Calu3 (cell line): Measurements from ENCODE around the gene TMEM184A. TPM values are rescaled to one million over a fixed set of nuclear protein-coding genes. Genes with fewer than 3 reads are reported as not detected.

Experiments used
- BruUV-seq: library from RNA; stranded (reverse); fragments of 400-500 nt; replicated peaks from 2 replicates; lab custom pipeline; 2021; lab: Mats Ljungman, UMichigan
- CTCF ChIA-PET: fragments of 300-600 bp; sonication (Branson Sonifier 250); formaldehyde crosslinking; loops from one replicate; lab custom pipeline; 2022; ENCODE audit warnings: antibody characterized with exemption; lab: Charles Lee
- DNase-seq: peaks from one replicate; pipeline ENCODE4 v3.0.0; 2022
- H3K27ac Mint-ChIP-seq: one replicate; pipeline ENCODE4 v1.8.0; 2022; ENCODE audit warnings: mixed read lengths; ENCODE audit not compliant: unreplicated experiment
- H3K27me3 Mint-ChIP-seq: one replicate; pipeline ENCODE4 v1.8.0; 2022; ENCODE audit warnings: mixed read lengths; ENCODE audit not compliant: unreplicated experiment
- H3K36me3 Mint-ChIP-seq: one replicate; pipeline ENCODE4 v1.8.0; 2022; ENCODE audit warnings: mild to moderate bottlenecking, moderate library complexity, mixed read lengths; ENCODE audit not compliant: insufficient read depth, unreplicated experiment
- H3K4me1 Mint-ChIP-seq: one replicate; pipeline ENCODE4 v1.8.0; 2022; ENCODE audit warnings: mild to moderate bottlenecking, low read depth, mixed read lengths; ENCODE audit not compliant: unreplicated experiment
- H3K4me3 Mint-ChIP-seq: one replicate; pipeline ENCODE4 v1.8.0; 2022; ENCODE audit warnings: mild to moderate bottlenecking, low read depth, moderate library complexity, mixed read lengths; ENCODE audit not compliant: unreplicated experiment
- H3K9me3 Mint-ChIP-seq: one replicate; pipeline ENCODE4 v1.8.0; 2022; ENCODE audit warnings: low read depth, mixed read lengths; ENCODE audit not compliant: unreplicated experiment
- CTCF ChIP-seq: fragments of 200-600 bp; IDR thresholded peaks from one replicate; pipeline ENCODE4 v1.8.0; 2022; ENCODE audit warnings: antibody characterized with exemption; ENCODE audit not compliant: unreplicated experiment
- intact Hi-C: fragments of 100-400 bp; cut with micrococcal nuclease; formaldehyde crosslinking; loops from one replicate; pipeline ENCODE4 v1.10.0; 2022; ENCODE audit not compliant: unreplicated experiment
- total RNA-seq: library from RNA; stranded (reverse); gene quantifications from 2 replicates; pipeline ENCODE4 v1.2.3, GENCODE V29; 2022

TMEM184A gene
- total RNA-seq, 1 experiment from 2014 or later = 61.9 TPM

GRCh38 chr7:1569016-1569415 is 13.0 kb upstream of the TMEM184A start:
- TSS peak; percentile 85 for BruUV-seq
- Mint-ChIP-seq H3K27ac (peak overlapping the region; percentile 76), H3K36me3 (peaks cover 67% of the 10 kb centered on the region), H3K9me3 (no peaks in the 10 kb centered on the region), H3K27me3 (no peaks in the 10 kb centered on the region), H3K4me1 (peaks cover 50% of the 10 kb centered on the region), H3K4me3 (peak overlapping the region; percentile 80)
- DNase-seq = peak; percentile 61
- intact Hi-C loops = no loop called here
- CTCF ChIA-PET = no interaction called here
- TF ChIP-seq CTCF = no peak

DNA sequence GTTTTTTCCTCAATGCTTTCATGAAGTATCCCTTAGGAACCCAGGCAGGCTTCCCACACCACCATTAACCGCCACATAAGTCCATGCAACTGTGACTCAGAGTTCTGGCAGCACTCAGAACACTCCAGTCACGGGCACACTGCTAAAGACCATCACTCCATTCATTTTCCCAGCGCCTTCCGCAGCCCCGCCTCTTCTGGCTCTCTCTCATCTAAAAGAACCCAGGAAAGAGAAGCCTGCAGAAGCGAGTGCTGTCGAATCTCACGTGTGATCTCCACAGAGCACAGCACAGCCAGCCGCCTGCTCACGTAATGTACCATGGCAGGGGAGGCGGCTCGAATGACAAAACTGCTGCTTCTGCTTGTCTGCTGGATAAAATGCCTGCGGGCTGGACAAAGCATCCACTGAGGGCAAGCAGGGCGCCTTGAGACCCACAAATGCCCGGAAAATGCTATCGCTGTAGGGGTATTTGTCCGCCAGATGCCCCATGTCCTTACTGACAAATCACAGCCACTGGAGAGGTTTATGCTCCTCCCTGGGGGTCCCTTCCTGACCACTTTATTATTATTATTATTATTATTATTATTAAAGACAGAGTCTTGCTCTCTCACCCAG is 12.0 kb upstream of the TMEM184A start:
- Mint-ChIP-seq H3K36me3 (peaks cover 67% of the 10 kb centered on the region), H3K9me3 (no peaks in the 10 kb centered on the region), H3K4me3 (peak overlapping the region; percentile 80), H3K27me3 (no peaks in the 10 kb centered on the region), H3K27ac (peak overlapping the region; percentile 76), H3K4me1 (peaks cover 50% of the 10 kb centered on the region)
- no TSS peak for BruUV-seq
- no peak for TF ChIP-seq CTCF
- intact Hi-C loops = no loop called here
- CTCF ChIA-PET = interaction anchor here (1.1 kb wide), 1 partner anchor 11 kb away, joined by 3 read pairs; no protein-coding TSS in a partner anchor
- no peak for DNase-seq

- no peaks in the 10 kb centered on the region for H3K27me3 Mint-ChIP-seq
- TF ChIP-seq CTCF = no peak
- peak; percentile 74 for DNase-seq
- no peaks in the 10 kb centered on the region for H3K9me3 Mint-ChIP-seq
- no TSS peak for BruUV-seq
- intact Hi-C loops = no loop called here
- CTCF ChIA-PET = interaction anchor here (1.0 to 1.1 kb wide), 2 partner anchors 12 kb away, joined by 3 to 9 read pairs; partner anchors contain the start of gene TMEM184A
- peaks cover 69% of the 10 kb centered on the region for H3K36me3 Mint-ChIP-seq
- H3K4me1 Mint-ChIP-seq = peaks cover 52% of the 10 kb centered on the region
- peak overlapping the region; percentile 80 for H3K4me3 Mint-ChIP-seq
- peak overlapping the region; percentile 76 for H3K27ac Mint-ChIP-seq
Observed at GRCh38 chr7:1567049-1567771, 11.2 kb upstream of the TMEM184A start.

- BruUV-seq = no TSS peak
- H3K4me1 Mint-ChIP-seq = peaks cover 57% of the 10 kb centered on the region
- CTCF ChIA-PET = interaction anchor here (1.0 kb wide), 1 partner anchor 11 kb away, joined by 9 read pairs; the partner anchor contains the start of gene TMEM184A
Observed at GRCh38 chr7:1566687-1567048, 10.7 kb upstream of the TMEM184A start.

More at GRCh38 chr7:1566687-1567048, 10.7 kb upstream of the TMEM184A start:
- TF ChIP-seq CTCF = no peak
- Mint-ChIP-seq H3K4me3 (peak overlapping the region; percentile 80), H3K36me3 (peaks cover 75% of the 10 kb centered on the region), H3K27me3 (no peaks in the 10 kb centered on the region), H3K9me3 (no peaks in the 10 kb centered on the region), H3K27ac (peak overlapping the region; percentile 76)
- intact Hi-C loops = no loop called here
- DNase-seq = no peak
